ENCODE data around the gene PRDM16. TPM values are rescaled to one million over a fixed set of nuclear protein-coding genes. Genes with fewer than 3 reads are reported as not detected.
A peak's percentile ranks its signal among the peaks of the same experiment; 100 is the strongest.

The PRDM16 gene
- total RNA-seq, 1 experiment from 2014 or later, result 0.61 TPM

DNA sequence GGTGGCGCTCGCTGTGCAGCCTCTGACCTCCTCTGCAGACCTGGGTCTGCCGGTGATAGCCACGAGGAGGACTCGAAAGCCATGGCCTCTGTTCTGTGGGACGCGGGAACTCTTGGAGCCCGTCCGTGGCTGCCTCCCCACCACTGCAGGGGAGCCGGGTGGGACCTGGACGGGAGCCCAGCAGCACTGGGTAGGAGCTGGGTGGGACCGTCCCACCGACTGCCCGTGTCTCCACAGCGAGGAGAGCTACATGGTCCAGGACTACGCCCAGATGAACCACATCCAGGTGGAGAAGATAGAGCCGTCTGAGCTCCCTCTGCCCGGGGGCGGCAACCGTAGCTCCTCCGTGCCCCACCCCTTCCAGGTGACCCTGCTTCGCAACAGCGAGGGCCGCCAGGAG is 409.2 kb downstream of the PRDM16 start:
- DNase-seq (ENCODE audit: low read depth, low spot score), result no peak
- in situ Hi-C loops (cut with HindIII; ENCODE audit: low pct_unique_long_range_greater_than_20kb, low sequenced_read_pairs), result no loop called here

- DNase-seq (ENCODE audit: low read depth, low spot score), result no peak
- in situ Hi-C loops (cut with HindIII; ENCODE audit: low pct_unique_long_range_greater_than_20kb, low sequenced_read_pairs), result no loop called here
These were observed 410.7 kb downstream of the PRDM16 start for GRCh38 chr1:3479511-3480368.

GRCh38 chr1:3480369-3480719 is 411.3 kb downstream of the PRDM16 start:
- no peak for DNase-seq (ENCODE audit: low read depth, low spot score)
- in situ Hi-C loops (cut with HindIII; ENCODE audit: low pct_unique_long_range_greater_than_20kb, low sequenced_read_pairs), result no loop called here

- DNase-seq (ENCODE audit: low read depth, low spot score), result no peak
- in situ Hi-C loops (cut with HindIII; ENCODE audit: low pct_unique_long_range_greater_than_20kb, low sequenced_read_pairs), result no loop called here
These were observed 412.0 kb downstream of the PRDM16 start for GRCh38 chr1:3481046-3481445.

- in situ Hi-C loops (cut with HindIII; ENCODE audit: low pct_unique_long_range_greater_than_20kb, low sequenced_read_pairs), result no loop called here
- DNase-seq (ENCODE audit: low read depth, low spot score), result no peak
These were observed 412.9 kb downstream of the PRDM16 start for GRCh38 chr1:3481836-3482375.

- in situ Hi-C loops (cut with HindIII; ENCODE audit: low pct_unique_long_range_greater_than_20kb, low sequenced_read_pairs), result no loop called here
- peak; percentile 11 for DNase-seq (ENCODE audit: low read depth, low spot score)
These were observed 413.4 kb downstream of the PRDM16 start for GRCh38 chr1:3482378-3482849.

GRCh38 chr1:3483380-3483779 is 414.4 kb downstream of the PRDM16 start:
- in situ Hi-C loops (cut with HindIII; ENCODE audit: low pct_unique_long_range_greater_than_20kb, low sequenced_read_pairs), result no loop called here
- no peak for DNase-seq (ENCODE audit: low read depth, low spot score)

GRCh38 chr1:3483801-3484444 is 414.9 kb downstream of the PRDM16 start:
- in situ Hi-C loops (cut with HindIII; ENCODE audit: low pct_unique_long_range_greater_than_20kb, low sequenced_read_pairs), result no loop called here

GRCh38 chr1:3485016-3485415 is 416.0 kb downstream of the PRDM16 start:
- in situ Hi-C loops (cut with HindIII; ENCODE audit: low pct_unique_long_range_greater_than_20kb, low sequenced_read_pairs), result no loop called here
- DNase-seq (ENCODE audit: low read depth, low spot score), result no peak

More at GRCh38 chr1:3483801-3484444, 414.9 kb downstream of the PRDM16 start:
- peak; percentile 45 for DNase-seq (ENCODE audit: low read depth, low spot score)

Other genes starting within 250 kb of the PRDM16 start
- not detected in 2 replicates for gene ACTRT2, start 47.7 kb upstream of the PRDM16 start, total RNA-seq (2014; rRNA removed; shearing (Covaris generic))

Data from SK-MEL-5 (cell line).